KMS-11 (cell line): ENCODE data around the gene CHRNA10.
"Not testable (repeated sequence)": the region's sequence is repeated elsewhere in the genome, so short reads cannot be mapped to it uniquely, and the experiment has no call there.

Experiments used
- H2AFZ ChIP-seq: fragments of 200-600 bp; sonication (generic); 2 replicates; pipeline ENCODE4 v1.6.1; 2016; ENCODE audit warnings: antibody characterized with exemption, mixed run types, low read depth
- H3K27ac ChIP-seq: fragments of 200-600 bp; sonication (generic); 2 replicates; pipeline ENCODE4 v1.6.1; 2016; ENCODE audit warnings: mild to moderate bottlenecking, mixed run types
- H3K27me3 ChIP-seq: fragments of 200-600 bp; sonication (generic); 2 replicates; pipeline ENCODE4 v1.6.1; 2017; ENCODE audit warnings: mild to moderate bottlenecking, low read depth, mixed run types, moderate library complexity; ENCODE audit not compliant: insufficient read depth
- H3K36me3 ChIP-seq: fragments of 200-600 bp; sonication (generic); 2 replicates; pipeline ENCODE4 v1.6.1; 2017; ENCODE audit warnings: mild to moderate bottlenecking, mixed run types; ENCODE audit not compliant: insufficient read depth
- H3K4me1 ChIP-seq: fragments of 200-600 bp; sonication (generic); 2 replicates; pipeline ENCODE4 v1.6.1; 2016; ENCODE audit warnings: mild to moderate bottlenecking, low read depth, mixed run types; ENCODE audit not compliant: poor library complexity, severe bottlenecking
- H3K4me2 ChIP-seq: fragments of 200-600 bp; sonication (generic); 2 replicates; pipeline ENCODE4 v1.7.0; 2016; ENCODE audit warnings: mild to moderate bottlenecking, mixed run types
- H3K4me3 ChIP-seq: fragments of 200-600 bp; sonication (generic); IDR thresholded peaks from 2 replicates; pipeline ENCODE4 v1.6.1; 2017; ENCODE audit warnings: low read depth, low read length, mixed read lengths; ENCODE audit not compliant: insufficient read depth
- H3K79me2 ChIP-seq: fragments of 200-600 bp; sonication (generic); 2 replicates; pipeline ENCODE4 v1.6.1; 2016; ENCODE audit warnings: low read depth, mixed run types; ENCODE audit not compliant: insufficient read depth
- H3K9ac ChIP-seq: fragments of 200-600 bp; sonication (generic); 2 replicates; pipeline ENCODE4 v1.6.1; 2016; ENCODE audit warnings: mild to moderate bottlenecking, mixed run types
- H4K20me1 ChIP-seq: fragments of 200-600 bp; sonication (generic); 2 replicates; pipeline ENCODE4 v1.6.1; 2016; ENCODE audit warnings: mild to moderate bottlenecking, mixed run types; ENCODE audit not compliant: insufficient read depth
- CTCF ChIP-seq: fragments of 200-600 bp; sonication (generic); conservative IDR thresholded peaks from 2 replicates; pipeline ENCODE4 v1.6.1; 2017; ENCODE audit warnings: low read depth, mild to moderate bottlenecking, antibody characterized with exemption, low read length, moderate library complexity, mixed read lengths

CHRNA10 gene

DNA sequence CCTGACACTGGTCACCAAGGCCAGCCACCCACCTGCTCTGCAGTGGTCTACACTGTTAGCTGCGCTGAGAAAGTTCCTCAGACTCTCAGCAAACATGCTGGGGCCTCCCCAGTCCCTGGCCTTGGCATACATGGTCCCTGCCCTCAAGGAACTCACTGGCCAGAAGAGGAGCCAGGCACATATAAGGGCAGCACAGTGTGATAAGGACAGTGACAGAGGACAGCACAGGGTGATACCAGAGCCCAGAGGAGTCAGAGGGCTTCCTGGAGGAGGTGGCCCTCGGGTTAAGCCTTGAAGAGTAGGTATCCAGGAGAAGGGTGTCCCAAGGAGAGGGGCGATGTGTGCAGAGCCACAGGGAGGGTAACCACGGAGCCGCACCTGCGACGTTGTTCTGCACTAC, 25.6 kb downstream of the CHRNA10 start:
- TF ChIP-seq CTCF = no peak
- Histone ChIP-seq H3K4me1 (peaks cover 5% of the 10 kb centered on the region), H4K20me1 (no peaks in the 10 kb centered on the region), H3K4me2 (no peak overlapping the region), H3K79me2 (no peaks in the 10 kb centered on the region), H3K9ac (no peak overlapping the region), H3K36me3 (no peaks in the 10 kb centered on the region), H2AFZ (no peak overlapping the region), H3K4me3 (no peak overlapping the region), H3K27me3 (peaks cover 14% of the 10 kb centered on the region; the same call in 1 of the 2 replicates), H3K27ac (no peak overlapping the region)

- no peak within 1 kb of the TSS for H2AFZ ChIP-seq
- H3K4me3 ChIP-seq = no peak within 1 kb of the TSS
- no peaks in the 10 kb centered on the region for H4K20me1 ChIP-seq
- H3K27ac ChIP-seq = no peak within 1 kb of the TSS
- H3K36me3 ChIP-seq = no peaks in the 10 kb centered on the region
- H3K9ac ChIP-seq = no peak within 1 kb of the TSS
- peaks cover 5% of the 10 kb centered on the region for H3K4me1 ChIP-seq
- H3K4me2 ChIP-seq = no peak within 1 kb of the TSS
- no peak for TF ChIP-seq CTCF
- H3K79me2 ChIP-seq = no peaks in the 10 kb centered on the region
- peaks cover 14% of the 10 kb centered on the region; the same call in 1 of the 2 replicates for H3K27me3 ChIP-seq
These were observed 26.4 kb downstream of the CHRNA10 start, which contains the start of gene ART1 for GRCh38 chr11:3644817-3645235. Gene ART1, plus strand, starts transcription at chr11:3645128. Its CDS starts 14,086 bp downstream, at chr11:3659214.

- not testable (repeated sequence) for H3K79me2 ChIP-seq, H3K27ac ChIP-seq, H3K4me2 ChIP-seq, H3K36me3 ChIP-seq, H3K9ac ChIP-seq, H4K20me1 ChIP-seq, H3K27me3 ChIP-seq, H2AFZ ChIP-seq, H3K4me1 ChIP-seq, H3K4me3 ChIP-seq
These were observed 28.1 kb downstream of the CHRNA10 start for GRCh38 chr11:3643102-3643546.

DNA sequence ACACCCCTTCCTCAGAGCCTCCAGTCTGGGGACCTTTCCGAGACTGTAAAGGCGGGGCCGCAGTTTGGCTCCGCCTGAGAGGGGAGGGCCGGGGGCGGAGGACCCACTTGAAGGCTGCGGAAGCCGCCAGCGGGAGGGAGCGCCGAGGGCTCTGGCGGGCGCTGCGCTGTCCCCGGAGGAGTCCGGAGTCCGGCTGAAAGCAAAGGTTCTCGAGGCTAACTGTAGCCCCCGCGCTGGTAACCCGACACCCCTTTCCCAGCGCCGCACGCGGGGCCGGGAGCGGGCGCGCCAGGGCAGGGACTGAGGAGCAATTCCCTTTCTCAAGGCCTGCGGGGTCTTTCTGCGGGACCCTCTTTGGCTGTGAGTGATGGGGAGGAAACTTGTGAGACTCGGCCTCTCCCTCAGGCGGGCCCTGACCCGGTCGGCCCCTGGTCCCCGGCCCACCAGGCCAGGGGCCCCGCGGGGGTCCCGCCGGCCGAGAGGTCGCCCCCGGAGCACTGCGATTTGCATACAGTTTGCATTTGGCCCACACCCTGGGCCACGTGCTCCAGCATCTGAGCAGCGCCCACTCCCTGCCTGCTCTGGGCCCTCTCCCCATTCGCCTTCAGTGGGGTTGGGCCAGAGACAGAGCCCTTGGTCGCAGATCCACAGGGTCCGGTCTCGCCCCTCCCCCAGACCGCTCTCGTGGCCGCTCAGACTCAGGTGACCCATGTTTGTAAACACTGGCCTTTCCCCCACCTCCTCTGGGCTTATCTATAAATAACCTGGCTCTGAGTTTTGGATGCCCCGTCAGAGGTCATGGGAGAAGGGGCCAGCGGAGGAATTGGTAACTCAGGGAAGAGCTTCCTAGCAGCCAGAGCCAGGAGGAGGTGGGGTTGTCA, 28.9 kb downstream of the CHRNA10 start:
- Histone ChIP-seq H3K79me2 (no peaks in the 10 kb centered on the region), H3K4me1 (peaks cover 5% of the 10 kb centered on the region), H3K9ac (peak overlapping the region; percentile 46; the same call in 1 of the 2 replicates), H3K27me3 (no peaks in the 10 kb centered on the region), H3K4me3 (no peak overlapping the region), H3K4me2 (peak overlapping the region; percentile 95), H4K20me1 (no peaks in the 10 kb centered on the region), H3K27ac (no peak overlapping the region), H3K36me3 (no peaks in the 10 kb centered on the region), H2AFZ (peak overlapping the region; percentile 94)
- TF ChIP-seq CTCF = no peak

DNA sequence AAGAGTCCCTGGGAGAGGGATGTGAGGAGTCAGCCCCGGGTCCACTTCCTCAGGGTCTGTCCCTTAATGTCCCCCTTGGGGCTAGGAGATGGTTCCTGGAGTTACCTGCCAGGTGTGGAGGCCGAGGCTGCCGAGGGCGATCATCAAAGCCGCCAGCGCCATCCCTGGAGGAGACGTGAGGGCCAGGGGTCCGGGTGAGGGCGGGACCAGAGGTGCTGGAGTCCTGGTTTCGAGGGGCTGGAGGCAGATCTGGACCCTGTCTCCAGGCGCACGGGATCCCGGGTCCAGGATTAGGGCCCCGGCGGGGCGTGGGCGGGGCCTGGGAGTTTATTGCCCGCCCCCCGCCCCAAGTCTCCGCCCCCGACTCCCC, 29.5 kb downstream of the CHRNA10 start, which contains the start of gene ART5:
TSS of gene ART5 (minus strand) at position 292 of the 370 bp plus-strand sequence. CDS start at position 162, 130 bp downstream.
- no peak within 1 kb of the TSS for H3K4me3 ChIP-seq
- H2AFZ ChIP-seq = peak within 1 kb of the TSS; percentile 94
- H3K4me2 ChIP-seq = peak within 1 kb of the TSS; percentile 95
- peaks cover 5% of the 10 kb centered on the region for H3K4me1 ChIP-seq
- no peaks in the 10 kb centered on the region for H3K36me3 ChIP-seq
- no peaks in the 10 kb centered on the region for H4K20me1 ChIP-seq
- no peak for TF ChIP-seq CTCF
- H3K9ac ChIP-seq = peak within 1 kb of the TSS; percentile 46; the same call in 1 of the 2 replicates
- H3K27me3 ChIP-seq = no peaks in the 10 kb centered on the region
- no peak within 1 kb of the TSS for H3K27ac ChIP-seq
- no peaks in the 10 kb centered on the region for H3K79me2 ChIP-seq
